ENCODE data around the gene MMP26.

- TF ChIP-seq CTCF (IDR thresholded peaks at IDR 0.05; ENCODE audit: low read depth, low read length, poor library complexity, severe bottlenecking) (no peak), EZH2phosphoT487 (IDR thresholded peaks at IDR 0.05; ENCODE audit: borderline replicate concordance, low read length) (no peak)
Measured at GRCh38 chr11:4699697-4700435, 4.7 kb upstream of the MMP26 start.
